Measurements from ENCODE around the gene SLC7A8.
A peak's percentile ranks its signal among the peaks of the same experiment; 100 is the strongest.

Gene SLC7A8

DNA sequence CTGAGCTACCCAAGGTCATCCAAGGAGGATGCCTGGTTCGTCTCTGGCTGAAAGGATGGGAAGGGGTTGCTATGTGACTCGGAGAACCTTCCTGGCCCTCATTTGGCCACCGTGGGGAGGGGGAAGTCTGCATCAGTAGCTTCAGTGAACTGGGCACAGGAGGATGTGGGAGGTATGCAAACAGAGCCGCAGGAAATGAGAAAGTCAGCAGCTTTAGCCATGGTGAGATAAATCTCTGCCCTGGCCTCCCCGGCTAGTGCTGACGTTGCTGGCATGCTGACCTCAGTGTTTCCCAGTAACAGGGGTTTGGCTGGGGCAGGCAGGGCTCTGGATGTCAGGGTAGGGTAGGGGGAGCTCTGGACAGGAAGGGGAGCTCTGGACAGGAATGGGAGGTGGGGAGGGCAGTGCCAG lies 62.1 kb downstream of the SLC7A8 start:
- TF ChIP-seq, protein P1, sequence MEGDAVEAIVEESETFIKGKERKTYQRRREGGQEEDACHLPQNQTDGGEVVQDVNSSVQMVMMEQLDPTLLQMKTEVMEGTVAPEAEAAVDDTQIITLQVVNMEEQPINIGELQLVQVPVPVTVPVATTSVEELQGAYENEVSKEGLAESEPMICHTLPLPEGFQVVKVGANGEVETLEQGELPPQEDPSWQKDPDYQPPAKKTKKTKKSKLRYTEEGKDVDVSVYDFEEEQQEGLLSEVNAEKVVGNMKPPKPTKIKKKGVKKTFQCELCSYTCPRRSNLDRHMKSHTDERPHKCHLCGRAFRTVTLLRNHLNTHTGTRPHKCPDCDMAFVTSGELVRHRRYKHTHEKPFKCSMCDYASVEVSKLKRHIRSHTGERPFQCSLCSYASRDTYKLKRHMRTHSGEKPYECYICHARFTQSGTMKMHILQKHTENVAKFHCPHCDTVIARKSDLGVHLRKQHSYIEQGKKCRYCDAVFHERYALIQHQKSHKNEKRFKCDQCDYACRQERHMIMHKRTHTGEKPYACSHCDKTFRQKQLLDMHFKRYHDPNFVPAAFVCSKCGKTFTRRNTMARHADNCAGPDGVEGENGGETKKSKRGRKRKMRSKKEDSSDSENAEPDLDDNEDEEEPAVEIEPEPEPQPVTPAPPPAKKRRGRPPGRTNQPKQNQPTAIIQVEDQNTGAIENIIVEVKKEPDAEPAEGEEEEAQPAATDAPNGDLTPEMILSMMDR (IDR thresholded peaks at IDR 0.05; ENCODE audit: low read depth, low read length, missing control alignments), result no peak
- H3K4me3 ChIP-seq (ENCODE audit: low read depth, low read length), result no peak overlapping the region
- DNase-seq (ENCODE audit: low read depth), result peak; percentile 13

GRCh38 chr14:23120541-23121251 lies 62.8 kb downstream of the SLC7A8 start:
- TF ChIP-seq, protein P1 (IDR thresholded peaks at IDR 0.05; ENCODE audit: low read depth, low read length, missing control alignments), result peak; percentile 99
- no peak overlapping the region for H3K4me3 ChIP-seq (ENCODE audit: low read depth, low read length)
- DNase-seq (ENCODE audit: low read depth), result peak; percentile 58

- TF ChIP-seq, protein P1 (IDR thresholded peaks at IDR 0.05; ENCODE audit: low read depth, low read length, missing control alignments), result no peak
- no peak overlapping the region for H3K4me3 ChIP-seq (ENCODE audit: low read depth, low read length)
- DNase-seq (ENCODE audit: low read depth), result peak; percentile 24
Measured at GRCh38 chr14:23119363-23120327, 63.8 kb downstream of the SLC7A8 start.

DNA sequence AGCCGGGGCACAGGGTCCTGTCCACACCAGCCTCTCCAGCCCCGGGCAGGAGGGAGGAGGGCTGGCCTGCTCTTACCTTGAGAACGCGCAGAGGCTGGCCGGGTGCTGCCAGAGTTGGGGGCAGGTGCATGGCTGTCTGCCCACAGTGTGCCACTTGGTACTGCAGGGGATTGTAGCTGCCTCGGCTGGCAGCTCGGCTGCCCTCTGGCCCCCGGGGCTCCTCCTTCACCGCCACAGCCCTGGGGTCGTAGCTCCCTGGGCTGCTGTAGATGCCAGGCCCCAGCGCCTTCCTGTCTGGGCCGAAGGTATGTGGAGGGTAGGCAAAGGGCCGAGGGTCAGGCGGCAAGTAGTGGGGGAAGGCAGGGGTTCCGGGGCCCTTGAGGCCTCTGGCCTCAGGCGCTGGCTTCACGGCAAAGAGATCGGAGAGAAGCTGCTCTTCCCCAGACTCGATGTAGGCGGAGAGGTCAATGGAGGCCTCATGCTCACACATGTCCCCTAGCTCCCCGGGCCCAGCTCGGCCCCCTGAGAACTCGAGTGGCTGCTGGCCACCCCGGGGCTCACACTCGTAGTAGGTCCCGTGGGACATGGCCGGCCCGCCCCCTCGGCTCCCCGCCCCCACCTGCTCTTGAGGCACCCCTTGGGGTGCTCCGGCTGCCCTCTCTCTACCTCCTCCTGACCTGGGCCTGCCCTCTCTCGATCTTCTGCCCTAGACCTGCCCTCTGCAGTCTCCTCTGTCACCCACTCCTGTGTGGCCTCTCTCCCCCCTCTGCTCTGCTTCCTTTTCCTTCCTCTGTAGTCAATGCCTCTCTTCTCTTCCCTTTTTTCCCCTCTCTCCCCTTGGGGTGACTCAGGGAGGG lies 64.7 kb downstream of the SLC7A8 start, which contains the start of gene CEBPE:
Gene CEBPE, minus strand, starts transcription at position 750 of the 857 bp plus-strand sequence. Its CDS starts 164 bp downstream, at position 586.
- DNase-seq (ENCODE audit: low read depth), result no peak
- TF ChIP-seq, protein P1 (IDR thresholded peaks at IDR 0.05; ENCODE audit: low read depth, low read length, missing control alignments), result no peak
- H3K4me3 ChIP-seq (ENCODE audit: low read depth, low read length), result no peak within 1 kb of the TSS

DNA sequence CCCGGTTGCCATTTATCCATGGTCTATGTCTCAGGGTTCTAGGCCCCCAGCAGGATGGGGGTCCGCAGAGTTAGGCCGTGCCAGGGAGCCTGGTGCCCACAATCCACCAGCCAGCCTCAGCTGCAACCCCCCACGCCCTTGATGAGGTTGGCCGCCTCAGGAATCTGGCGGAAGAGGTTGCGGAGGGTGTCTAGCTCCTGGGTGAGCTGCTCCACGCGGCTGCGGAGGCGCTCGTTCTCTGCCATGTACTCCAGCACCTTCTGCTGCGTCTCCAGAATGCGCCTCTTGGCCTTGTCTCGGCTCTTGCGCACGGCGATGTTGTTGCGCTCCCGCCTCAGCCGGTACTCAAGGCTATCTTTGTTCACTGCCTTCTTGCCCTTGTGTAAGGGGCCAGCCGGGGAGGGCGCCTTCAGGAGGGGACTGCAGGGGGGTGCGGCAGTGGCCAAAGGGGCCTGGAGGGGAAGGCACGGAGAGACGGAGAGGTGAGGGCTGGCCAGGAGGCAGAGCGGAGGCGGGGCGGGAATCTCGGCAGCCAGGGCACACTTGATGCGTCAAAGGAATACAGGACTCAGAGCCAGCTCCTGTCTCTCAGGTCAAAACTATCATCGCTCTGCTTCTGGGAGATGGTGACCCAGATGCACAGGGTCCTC lies 66.0 kb downstream of the SLC7A8 start:
- TF ChIP-seq, protein P1 (IDR thresholded peaks at IDR 0.05; ENCODE audit: low read depth, low read length, missing control alignments), result no peak

DNA sequence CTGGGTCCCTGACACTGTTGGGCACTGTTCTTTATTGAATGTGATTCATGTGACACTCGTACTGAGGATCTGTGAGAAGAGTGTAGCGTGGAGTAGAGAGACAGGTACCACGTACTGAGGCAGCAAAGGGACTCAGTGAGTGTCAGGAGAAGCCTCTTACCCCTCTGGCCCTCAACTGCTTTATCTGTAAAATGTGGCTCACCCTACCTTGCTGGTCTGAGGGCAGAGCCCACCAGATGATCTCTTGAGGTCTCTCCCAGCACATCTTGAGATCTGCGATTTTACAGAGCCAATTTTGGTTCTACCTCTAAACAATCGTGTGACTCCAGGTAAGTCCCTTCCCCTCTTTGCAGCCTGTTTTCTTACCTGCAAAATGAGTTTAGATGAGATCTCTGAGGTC lies 67.5 kb downstream of the SLC7A8 start:
- H3K4me3 ChIP-seq (ENCODE audit: low read depth, low read length), result no peak overlapping the region
- TF ChIP-seq, protein P1 (IDR thresholded peaks at IDR 0.05; ENCODE audit: low read depth, low read length, missing control alignments), result no peak
- no peak for DNase-seq (ENCODE audit: low read depth)

More for the DNA sequence above, 66.0 kb downstream of the SLC7A8 start:
- no peak overlapping the region for H3K4me3 ChIP-seq (ENCODE audit: low read depth, low read length)
- no peak for DNase-seq (ENCODE audit: low read depth)

All from GM12864 (cell line).